C4-2B (cell line): ENCODE results near the gene CTIF.

Experiments
- ZFX ChIP-seq: fragments of 450-650 bp; IDR thresholded peaks from 2 replicates; pipeline ENCODE4 v1.6.1; 2017
- TF ChIP-seq, protein P1 (sequence below): fragments of 450-650 bp; conservative IDR thresholded peaks from 2 replicates; pipeline ENCODE4 v1.5.1; 2017; ENCODE audit warnings: mild to moderate bottlenecking

DNA sequence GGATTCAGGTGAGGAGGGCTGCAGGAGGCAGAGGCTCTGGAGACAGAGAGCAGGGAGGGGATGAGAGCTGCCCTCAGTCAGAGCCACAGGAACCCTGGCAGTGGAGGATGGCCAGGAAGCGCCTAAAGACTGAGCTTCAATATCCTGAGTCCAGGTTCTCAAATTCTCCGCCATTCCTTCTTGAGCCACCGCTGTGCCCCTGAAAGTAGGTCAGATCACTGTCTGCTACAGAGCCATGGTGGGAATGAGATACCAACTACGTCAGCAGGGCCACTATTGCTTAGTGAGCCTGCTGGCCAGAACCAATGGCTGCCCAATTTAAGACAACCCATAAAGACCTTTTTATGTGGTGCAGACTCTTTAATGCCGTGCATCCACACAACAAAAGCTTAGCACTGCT lies 155.5 kb downstream of the CTIF start:
- TF ChIP-seq, protein P1, sequence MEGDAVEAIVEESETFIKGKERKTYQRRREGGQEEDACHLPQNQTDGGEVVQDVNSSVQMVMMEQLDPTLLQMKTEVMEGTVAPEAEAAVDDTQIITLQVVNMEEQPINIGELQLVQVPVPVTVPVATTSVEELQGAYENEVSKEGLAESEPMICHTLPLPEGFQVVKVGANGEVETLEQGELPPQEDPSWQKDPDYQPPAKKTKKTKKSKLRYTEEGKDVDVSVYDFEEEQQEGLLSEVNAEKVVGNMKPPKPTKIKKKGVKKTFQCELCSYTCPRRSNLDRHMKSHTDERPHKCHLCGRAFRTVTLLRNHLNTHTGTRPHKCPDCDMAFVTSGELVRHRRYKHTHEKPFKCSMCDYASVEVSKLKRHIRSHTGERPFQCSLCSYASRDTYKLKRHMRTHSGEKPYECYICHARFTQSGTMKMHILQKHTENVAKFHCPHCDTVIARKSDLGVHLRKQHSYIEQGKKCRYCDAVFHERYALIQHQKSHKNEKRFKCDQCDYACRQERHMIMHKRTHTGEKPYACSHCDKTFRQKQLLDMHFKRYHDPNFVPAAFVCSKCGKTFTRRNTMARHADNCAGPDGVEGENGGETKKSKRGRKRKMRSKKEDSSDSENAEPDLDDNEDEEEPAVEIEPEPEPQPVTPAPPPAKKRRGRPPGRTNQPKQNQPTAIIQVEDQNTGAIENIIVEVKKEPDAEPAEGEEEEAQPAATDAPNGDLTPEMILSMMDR: no peak
- TF ChIP-seq ZFX: no peak
